Hepatocyte (in vitro differentiated cells): ENCODE data around the gene HINT3.

ENCODE experiments used
- EZH2 ChIP-seq: fragments of 200-600 bp; sonication (generic); IDR thresholded peaks from 2 replicates; pipeline ENCODE4 v1.6.1; 2016; ENCODE audit warnings: antibody characterized with exemption, mild to moderate bottlenecking, borderline replicate concordance
- TF ChIP-seq, protein P1 (sequence below): fragments of 200-600 bp; sonication (generic); IDR thresholded peaks from 2 replicates; pipeline ENCODE4 v1.5.1; 2016; ENCODE audit warnings: antibody characterized with exemption, mild to moderate bottlenecking; ENCODE audit not compliant: poor library complexity

DNA sequence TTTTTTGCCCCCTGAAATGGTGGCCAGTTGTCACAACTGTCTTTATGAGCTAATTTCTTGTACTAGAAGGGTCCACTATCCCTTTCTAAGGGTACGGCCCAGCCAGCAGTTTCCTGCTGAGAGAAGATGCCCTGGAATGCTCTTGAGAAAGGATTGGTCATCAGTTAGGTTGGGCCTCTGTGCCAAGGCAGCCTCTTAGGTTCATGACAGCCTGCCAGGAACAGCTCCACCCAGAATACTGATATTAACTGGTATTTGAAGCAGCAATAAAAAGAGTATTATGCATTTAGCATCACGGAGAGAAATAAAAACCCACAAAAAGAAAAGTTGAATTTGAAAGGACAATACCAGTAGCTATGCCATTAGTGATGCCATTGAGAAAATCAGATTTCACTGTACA is 9.0 kb upstream of the HINT3 start:
- TF ChIP-seq, protein P1, sequence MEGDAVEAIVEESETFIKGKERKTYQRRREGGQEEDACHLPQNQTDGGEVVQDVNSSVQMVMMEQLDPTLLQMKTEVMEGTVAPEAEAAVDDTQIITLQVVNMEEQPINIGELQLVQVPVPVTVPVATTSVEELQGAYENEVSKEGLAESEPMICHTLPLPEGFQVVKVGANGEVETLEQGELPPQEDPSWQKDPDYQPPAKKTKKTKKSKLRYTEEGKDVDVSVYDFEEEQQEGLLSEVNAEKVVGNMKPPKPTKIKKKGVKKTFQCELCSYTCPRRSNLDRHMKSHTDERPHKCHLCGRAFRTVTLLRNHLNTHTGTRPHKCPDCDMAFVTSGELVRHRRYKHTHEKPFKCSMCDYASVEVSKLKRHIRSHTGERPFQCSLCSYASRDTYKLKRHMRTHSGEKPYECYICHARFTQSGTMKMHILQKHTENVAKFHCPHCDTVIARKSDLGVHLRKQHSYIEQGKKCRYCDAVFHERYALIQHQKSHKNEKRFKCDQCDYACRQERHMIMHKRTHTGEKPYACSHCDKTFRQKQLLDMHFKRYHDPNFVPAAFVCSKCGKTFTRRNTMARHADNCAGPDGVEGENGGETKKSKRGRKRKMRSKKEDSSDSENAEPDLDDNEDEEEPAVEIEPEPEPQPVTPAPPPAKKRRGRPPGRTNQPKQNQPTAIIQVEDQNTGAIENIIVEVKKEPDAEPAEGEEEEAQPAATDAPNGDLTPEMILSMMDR: no peak
- TF ChIP-seq EZH2: no peak
